ENCODE data around the gene GSTA2. TPM values are rescaled to one million over a fixed set of nuclear protein-coding genes. Genes with fewer than 3 reads are reported as not detected.
"Not testable (repeated sequence)": the region's sequence is repeated elsewhere in the genome, so short reads cannot be mapped to it uniquely, and the experiment has no call there.

The GSTA2 gene
- total RNA-seq, 2 donors from 2014 or later = not detected

- H3K4me3 Mint-ChIP-seq = no peak overlapping the region
- H3K36me3 Mint-ChIP-seq = no peaks in the 10 kb centered on the region
- H3K27me3 Mint-ChIP-seq = peaks cover 8 to 15% of the 10 kb centered on the region in 2 donors
- no peak for DNase-seq (ENCODE audit: low spot score)
- H3K4me1 Mint-ChIP-seq (ENCODE audit: low read depth in 2 of 2) = no peaks in the 10 kb centered on the region
- no peak for ATAC-seq
- no peak overlapping the region for H3K27ac Mint-ChIP-seq
- H3K9me3 Mint-ChIP-seq = no peaks in the 10 kb centered on the region
Measured at GRCh38 chr6:52726741-52727535, 36.3 kb downstream of the GSTA2 start.

- no peaks in the 10 kb centered on the region for H3K4me1 Mint-ChIP-seq (ENCODE audit: low read depth in 2 of 2)
- DNase-seq (ENCODE audit: low spot score) (no peak), ATAC-seq (no peak)
- H3K27me3 Mint-ChIP-seq = peaks cover 8 to 21% of the 10 kb centered on the region in 2 donors
- no peak overlapping the region for H3K27ac Mint-ChIP-seq
- H3K4me3 Mint-ChIP-seq = no peak overlapping the region
- H3K36me3 Mint-ChIP-seq = no peaks in the 10 kb centered on the region
- H3K9me3 Mint-ChIP-seq = no peaks in the 10 kb centered on the region
Measured at GRCh38 chr6:52726193-52726542, 37.1 kb downstream of the GSTA2 start.

- Mint-ChIP-seq H3K27ac (no peak overlapping the region), H3K4me3 (no peak overlapping the region), H3K9me3 (no peaks in the 10 kb centered on the region), H3K27me3 (peaks cover 10 to 25% of the 10 kb centered on the region in 2 donors), H3K36me3 (no peaks in the 10 kb centered on the region), H3K4me1 (ENCODE audit: low read depth in 2 of 2) (no peaks in the 10 kb centered on the region)
- no peak for DNase-seq (ENCODE audit: low spot score)
- no peak for ATAC-seq
Measured at GRCh38 chr6:52725535-52726192, 37.6 kb downstream of the GSTA2 start.

GRCh38 chr6:52725143-52725534, 38.1 kb downstream of the GSTA2 start:
- H3K36me3 Mint-ChIP-seq = no peaks in the 10 kb centered on the region

GRCh38 chr6:52724406-52725121, 38.7 kb downstream of the GSTA2 start:
- DNase-seq (ENCODE audit: low spot score) = peak; percentile 63
- ATAC-seq = peak; percentile 74
- Mint-ChIP-seq H3K4me1 (ENCODE audit: low read depth in 2 of 2) (no peaks in the 10 kb centered on the region), H3K4me3 (no peak overlapping the region), H3K36me3 (no peaks in the 10 kb centered on the region), H3K27ac (no peak overlapping the region), H3K27me3 (peaks cover 12 to 29% of the 10 kb centered on the region in 2 donors), H3K9me3 (no peaks in the 10 kb centered on the region)

More at GRCh38 chr6:52725143-52725534, 38.1 kb downstream of the GSTA2 start:
- H3K4me3 Mint-ChIP-seq = no peak overlapping the region
- peaks cover 12 to 29% of the 10 kb centered on the region in 2 donors for H3K27me3 Mint-ChIP-seq
- ATAC-seq (no peak), DNase-seq (ENCODE audit: low spot score) (no peak)
- H3K4me1 Mint-ChIP-seq (ENCODE audit: low read depth in 2 of 2) = no peaks in the 10 kb centered on the region
- H3K27ac Mint-ChIP-seq = no peak overlapping the region
- no peaks in the 10 kb centered on the region for H3K9me3 Mint-ChIP-seq

GRCh38 chr6:52724042-52724405, 39.3 kb downstream of the GSTA2 start:
- DNase-seq (ENCODE audit: low spot score) (no peak), ATAC-seq (no peak)
- Mint-ChIP-seq H3K27ac (no peak overlapping the region), H3K27me3 (peaks cover 12 to 29% of the 10 kb centered on the region in 2 donors), H3K4me3 (no peak overlapping the region), H3K36me3 (no peaks in the 10 kb centered on the region), H3K4me1 (ENCODE audit: low read depth in 2 of 2) (no peaks in the 10 kb centered on the region), H3K9me3 (no peaks in the 10 kb centered on the region)

- H3K27ac Mint-ChIP-seq = no peak overlapping the region
- peaks cover 15 to 29% of the 10 kb centered on the region in 2 donors for H3K27me3 Mint-ChIP-seq
- ATAC-seq (no peak), DNase-seq (ENCODE audit: low spot score) (no peak)
- no peaks in the 10 kb centered on the region for H3K36me3 Mint-ChIP-seq
- H3K4me3 Mint-ChIP-seq = no peak overlapping the region
- no peaks in the 10 kb centered on the region for H3K4me1 Mint-ChIP-seq (ENCODE audit: low read depth in 2 of 2)
- no peaks in the 10 kb centered on the region for H3K9me3 Mint-ChIP-seq
Measured at GRCh38 chr6:52720321-52720720, 43.0 kb downstream of the GSTA2 start.

- H3K4me1 Mint-ChIP-seq (ENCODE audit: low read depth in 2 of 2) = no peaks in the 10 kb centered on the region
Measured at GRCh38 chr6:52718550-52718949, 44.7 kb downstream of the GSTA2 start.

GRCh38 chr6:52714761-52715160, 48.5 kb downstream of the GSTA2 start:
- H3K36me3 Mint-ChIP-seq; H3K4me3 Mint-ChIP-seq; DNase-seq (ENCODE audit: low spot score); H3K27ac Mint-ChIP-seq; H3K4me1 Mint-ChIP-seq (ENCODE audit: low read depth in 2 of 2); ATAC-seq; H3K9me3 Mint-ChIP-seq: not testable (repeated sequence)
- H3K27me3 Mint-ChIP-seq = peaks cover 7 to 13% of the 10 kb centered on the region in 2 donors

More at GRCh38 chr6:52718550-52718949, 44.7 kb downstream of the GSTA2 start:
- Mint-ChIP-seq H3K36me3 (no peaks in the 10 kb centered on the region), H3K9me3 (no peaks in the 10 kb centered on the region), H3K4me3 (no peak overlapping the region), H3K27me3 (peaks cover 17 to 22% of the 10 kb centered on the region in 2 donors), H3K27ac (no peak overlapping the region)
- DNase-seq (ENCODE audit: low spot score) = no peak
- no peak for ATAC-seq

GRCh38 chr6:52712136-52712535, 51.1 kb downstream of the GSTA2 start:
- peaks cover 7 to 17% of the 10 kb centered on the region in 2 donors for H3K27me3 Mint-ChIP-seq
- H3K27ac Mint-ChIP-seq = no peak overlapping the region

GRCh38 chr6:52707963-52708680, 55.2 kb downstream of the GSTA2 start:
- no peak for DNase-seq (ENCODE audit: low spot score)
- ATAC-seq = no peak
- Mint-ChIP-seq H3K9me3 (no peaks in the 10 kb centered on the region), H3K27me3 (peaks cover 8 to 9% of the 10 kb centered on the region in 2 donors), H3K36me3 (no peaks in the 10 kb centered on the region), H3K4me3 (no peak overlapping the region), H3K27ac (no peak overlapping the region), H3K4me1 (ENCODE audit: low read depth in 2 of 2) (no peaks in the 10 kb centered on the region)

More at GRCh38 chr6:52712136-52712535, 51.1 kb downstream of the GSTA2 start:
- DNase-seq (ENCODE audit: low spot score) (no peak), ATAC-seq (no peak)
- no peaks in the 10 kb centered on the region for H3K4me1 Mint-ChIP-seq (ENCODE audit: low read depth in 2 of 2)
- H3K9me3 Mint-ChIP-seq = no peaks in the 10 kb centered on the region
- no peaks in the 10 kb centered on the region for H3K36me3 Mint-ChIP-seq
- H3K4me3 Mint-ChIP-seq = no peak overlapping the region

- Mint-ChIP-seq H3K36me3 (no peaks in the 10 kb centered on the region), H3K27ac (no peak overlapping the region), H3K4me1 (ENCODE audit: low read depth in 2 of 2) (no peaks in the 10 kb centered on the region), H3K4me3 (no peak overlapping the region), H3K27me3 (peaks cover 9 to 16% of the 10 kb centered on the region in 2 donors), H3K9me3 (no peaks in the 10 kb centered on the region)
- DNase-seq (ENCODE audit: low spot score) (no peak), ATAC-seq (no peak)
Measured at GRCh38 chr6:52706001-52706400, 57.3 kb downstream of the GSTA2 start.

- not testable (repeated sequence) for DNase-seq (ENCODE audit: low spot score); H3K27ac Mint-ChIP-seq
Measured at GRCh38 chr6:52704781-52705502, 58.3 kb downstream of the GSTA2 start.

More at GRCh38 chr6:52704781-52705502, 58.3 kb downstream of the GSTA2 start:
- H3K4me1 Mint-ChIP-seq (ENCODE audit: low read depth in 2 of 2); H3K36me3 Mint-ChIP-seq; H3K4me3 Mint-ChIP-seq; H3K9me3 Mint-ChIP-seq; ATAC-seq: not testable (repeated sequence)
- H3K27me3 Mint-ChIP-seq = peaks cover 9 to 16% of the 10 kb centered on the region in 2 donors
